Lower leg skin (tissue), 4 donors: ENCODE measurements around the gene SMG6. TPM values are rescaled to one million over a fixed set of nuclear protein-coding genes. Genes with fewer than 3 reads are reported as not detected.

ENCODE experiments used
- DNase-seq, 2 donors: peaks; one replicate each; pipeline ENCODE4 v3.0.0-alpha.2; 2019; ENCODE audit warnings: low spot score in 2 of 2
- H3K4me3 ChIP-seq: fragments of 200-600 bp; sonication (generic); 2 replicates; pipeline ENCODE4 v1.5.1; 2017; ENCODE audit warnings: mild to moderate bottlenecking, low read depth; ENCODE audit not compliant: poor library complexity, severe bottlenecking
- POLR2A ChIP-seq, 2 donors: fragments of 450-650 bp; IDR thresholded peaks; one replicate each; pipeline ENCODE4 v1.6.1; 2016 to 2017; ENCODE audit warnings: antibody characterized with exemption in 2 of 2, mild to moderate bottlenecking in 1 of 2, moderate library complexity in 1 of 2
- WGBS, 2 donors: methylation state at CpG; one replicate each; pipeline ENCODE4 v1.1.5; 2018; 5-methylcytosine and 5-hydroxymethylcytosine counted together
- intact Hi-C: fragments of 100-400 bp; cut with DNase I; formaldehyde crosslinking; loops from one replicate; pipeline ENCODE4 v1.15.0; 2023; ENCODE audit warnings: low total_unique reads
- total RNA-seq, 4 donors: library from RNA; depleted of rRNA; stranded (reverse); fragments of >200 nt; gene quantifications; one replicate each; pipeline ENCODE4 v1.1.0, GENCODE V29; 2016
- TF ChIP-seq, protein P1 (sequence below), 3 donors: fragments of 450-650 bp; IDR thresholded peaks; one replicate each; pipeline ENCODE4 v1.5.1; 2016; ENCODE audit warnings: antibody characterized with exemption in 3 of 3, mild to moderate bottlenecking in 3 of 3, moderate library complexity in 2 of 3

The SMG6 gene
- total RNA-seq, 4 donors from 2014 or later, result 22.5 to 54.6 (median 29.5) TPM

DNA sequence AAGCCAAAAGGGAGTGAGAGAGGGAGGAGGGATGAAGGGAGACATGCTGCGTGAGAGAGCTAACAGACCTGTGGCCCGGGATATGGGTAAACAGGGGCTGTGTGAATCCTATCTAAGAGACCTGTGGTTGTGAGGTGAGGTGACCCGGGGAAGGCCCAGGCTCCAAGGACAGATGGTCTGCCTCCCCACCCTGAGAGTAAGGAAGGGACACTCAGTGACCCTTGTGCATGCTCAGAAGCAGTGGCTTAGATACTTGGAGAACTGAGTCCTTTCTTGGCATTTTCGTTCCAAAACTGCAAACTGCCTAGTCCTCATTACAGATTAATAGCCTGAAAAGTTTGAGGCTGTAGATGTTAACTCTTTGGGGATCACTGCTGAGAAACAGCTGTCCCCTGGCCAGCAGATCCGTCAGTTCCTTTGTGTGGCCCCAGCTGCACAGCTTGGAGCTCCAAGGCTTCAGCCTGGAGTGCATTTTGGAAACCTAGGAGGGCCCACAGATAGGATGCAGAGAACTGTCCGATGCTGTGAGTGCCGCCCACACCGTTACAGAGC lies 121.6 kb downstream of the SMG6 start:
- 56% methylated on average over 8 of the region's 8 CpGs for WGBS, 2 donors
- TF ChIP-seq POLR2A (IDR thresholded peaks at IDR 0.05), result no peak
- TF ChIP-seq, protein P1, sequence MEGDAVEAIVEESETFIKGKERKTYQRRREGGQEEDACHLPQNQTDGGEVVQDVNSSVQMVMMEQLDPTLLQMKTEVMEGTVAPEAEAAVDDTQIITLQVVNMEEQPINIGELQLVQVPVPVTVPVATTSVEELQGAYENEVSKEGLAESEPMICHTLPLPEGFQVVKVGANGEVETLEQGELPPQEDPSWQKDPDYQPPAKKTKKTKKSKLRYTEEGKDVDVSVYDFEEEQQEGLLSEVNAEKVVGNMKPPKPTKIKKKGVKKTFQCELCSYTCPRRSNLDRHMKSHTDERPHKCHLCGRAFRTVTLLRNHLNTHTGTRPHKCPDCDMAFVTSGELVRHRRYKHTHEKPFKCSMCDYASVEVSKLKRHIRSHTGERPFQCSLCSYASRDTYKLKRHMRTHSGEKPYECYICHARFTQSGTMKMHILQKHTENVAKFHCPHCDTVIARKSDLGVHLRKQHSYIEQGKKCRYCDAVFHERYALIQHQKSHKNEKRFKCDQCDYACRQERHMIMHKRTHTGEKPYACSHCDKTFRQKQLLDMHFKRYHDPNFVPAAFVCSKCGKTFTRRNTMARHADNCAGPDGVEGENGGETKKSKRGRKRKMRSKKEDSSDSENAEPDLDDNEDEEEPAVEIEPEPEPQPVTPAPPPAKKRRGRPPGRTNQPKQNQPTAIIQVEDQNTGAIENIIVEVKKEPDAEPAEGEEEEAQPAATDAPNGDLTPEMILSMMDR (IDR thresholded peaks at IDR 0.05), result no peak
- DNase-seq, result no peak
- intact Hi-C loops, result no loop called here
- H3K4me3 ChIP-seq, result no peak overlapping the region

DNA sequence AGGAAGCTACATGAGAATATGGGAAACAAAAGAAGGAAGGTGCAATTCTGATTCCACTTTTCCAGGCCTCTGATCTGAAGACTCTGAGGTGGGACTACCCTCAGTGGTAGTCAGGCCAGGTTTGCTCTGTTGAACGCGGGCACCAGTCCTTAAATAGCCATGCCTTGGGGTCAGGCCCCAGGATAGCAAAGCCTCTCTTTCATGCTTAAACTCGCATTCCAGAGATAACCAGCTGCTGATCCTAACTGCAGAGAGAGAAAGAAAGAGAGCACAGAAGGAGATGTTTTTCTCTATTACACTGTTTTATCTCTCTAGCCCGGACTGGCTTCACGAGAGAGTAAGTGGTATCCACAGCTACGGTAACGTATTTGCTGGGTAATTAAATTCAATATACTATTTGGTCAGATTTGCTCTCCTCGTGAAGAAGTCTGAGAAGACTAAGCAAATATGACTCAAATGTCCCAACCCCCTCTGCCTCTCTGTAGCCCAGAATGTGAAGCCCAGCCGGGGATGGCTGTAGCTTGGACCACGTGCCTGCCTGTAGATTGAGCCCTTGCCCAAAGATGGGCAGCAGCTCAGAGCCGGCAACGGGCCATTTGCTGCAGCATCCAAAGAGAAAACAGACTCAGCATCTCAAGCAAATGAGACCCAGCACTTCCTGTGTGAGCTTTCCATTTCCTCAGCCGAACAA lies 122.2 kb downstream of the SMG6 start:
- TF ChIP-seq, protein P1 (IDR thresholded peaks at IDR 0.05), result no peak
- TF ChIP-seq POLR2A (IDR thresholded peaks at IDR 0.05), result no peak
- H3K4me3 ChIP-seq, result no peak overlapping the region
- intact Hi-C loops, result no loop called here
- DNase-seq, result peak in 1 of 2 donors; percentile 89
- 51 to 55% methylated on average over 13 of the region's 13 CpGs for WGBS, 2 donors

DNA sequence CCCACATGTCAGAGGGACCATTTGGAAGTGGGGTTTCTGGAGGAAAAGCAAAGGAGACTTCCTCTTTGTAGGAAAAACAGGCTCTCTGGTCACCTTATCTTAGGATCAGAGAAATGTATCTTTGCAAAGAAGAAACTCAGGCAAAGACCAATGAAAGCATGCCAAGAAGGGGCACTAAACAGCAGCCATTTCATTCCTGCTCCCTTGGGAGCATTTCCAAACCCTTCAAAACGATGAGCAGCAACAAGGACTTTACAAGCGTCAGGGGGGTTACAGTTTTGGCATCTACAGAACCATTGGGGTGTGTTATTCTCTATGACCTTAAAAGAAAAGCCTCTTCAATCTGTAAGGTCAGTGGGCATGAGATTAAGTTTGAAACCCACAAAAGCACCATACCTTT lies 122.8 kb downstream of the SMG6 start:
- 63% methylated on average over 2 of the region's 2 CpGs for WGBS, 2 donors
- DNase-seq, result no peak
- no peak overlapping the region for H3K4me3 ChIP-seq
- intact Hi-C loops, result no loop called here
- TF ChIP-seq POLR2A (IDR thresholded peaks at IDR 0.05), result no peak
- TF ChIP-seq, protein P1 (IDR thresholded peaks at IDR 0.05), result no peak

DNA sequence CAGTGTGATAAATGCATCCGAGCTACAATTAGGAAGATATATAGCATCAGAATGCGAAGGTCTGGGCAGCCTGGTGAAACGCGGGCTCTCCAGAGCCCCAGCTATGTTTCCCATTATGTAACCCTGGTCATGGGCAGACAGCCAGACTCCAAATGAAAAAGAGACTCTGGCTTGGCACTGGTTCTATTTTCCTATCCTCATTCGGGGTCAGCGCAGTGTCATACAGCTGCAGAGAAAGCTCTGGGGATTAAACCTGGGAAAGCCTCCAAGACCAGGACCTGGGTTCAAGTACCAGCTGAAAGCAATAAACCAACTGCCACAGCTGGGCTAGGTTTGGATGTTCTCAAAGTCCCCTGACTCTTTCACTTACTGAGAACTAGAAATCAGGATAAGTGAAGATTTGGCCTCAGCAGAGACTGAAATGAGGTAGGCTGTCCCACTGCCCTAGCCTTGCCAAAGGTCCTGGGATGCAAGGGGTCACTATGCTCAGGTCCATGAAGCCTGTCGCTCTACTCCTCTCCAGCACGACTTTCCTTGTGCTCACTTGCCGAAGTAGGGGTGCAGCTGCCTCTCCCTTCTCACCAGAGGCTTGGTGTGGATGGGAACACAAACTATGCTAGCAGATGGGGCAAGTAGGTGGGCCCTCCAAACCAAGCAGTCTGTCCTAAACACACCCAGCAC lies 123.8 kb downstream of the SMG6 start:
- 40 to 43% methylated on average over 9 of the region's 9 CpGs for WGBS, 2 donors
- DNase-seq, result peak; percentile 71 to 90
- H3K4me3 ChIP-seq, result no peak overlapping the region
- no peak for TF ChIP-seq POLR2A (IDR thresholded peaks at IDR 0.05)
- TF ChIP-seq, protein P1 (IDR thresholded peaks at IDR 0.05), result no peak
- intact Hi-C loops, result no loop called here

DNA sequence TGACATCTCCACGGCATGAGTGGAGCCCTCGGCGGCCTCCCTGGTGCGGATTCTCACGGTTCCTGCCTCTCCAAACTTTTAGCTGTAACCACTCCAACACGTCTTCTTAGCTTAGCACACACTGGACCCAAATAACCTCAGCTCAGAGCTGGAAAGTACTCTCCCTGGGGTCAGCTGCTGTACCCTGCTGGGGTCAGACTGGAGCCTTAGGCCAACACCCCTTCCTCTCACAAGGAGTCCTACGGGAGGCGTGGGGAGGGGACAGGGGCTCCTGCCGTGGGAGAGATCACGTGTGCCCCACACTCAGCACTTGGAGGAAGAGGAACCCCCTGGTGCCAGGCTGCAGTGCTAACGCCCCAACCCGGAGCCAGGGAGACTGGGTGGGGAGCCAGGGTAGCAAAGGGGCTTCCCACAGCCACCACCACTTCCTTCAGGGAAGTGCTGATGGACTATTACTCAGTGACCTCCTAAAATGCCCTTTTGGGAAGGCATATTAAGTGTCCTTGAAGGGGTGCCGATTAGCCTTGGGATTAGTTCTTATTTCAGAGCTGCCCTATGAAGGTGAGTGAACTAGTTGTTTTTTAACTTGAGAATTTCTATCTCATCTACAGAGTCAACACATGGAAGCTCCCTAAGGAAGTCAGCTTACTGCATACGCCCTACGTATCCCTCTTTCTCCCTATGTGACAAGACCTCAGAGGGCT lies 124.6 kb downstream of the SMG6 start:
- 50 to 59% methylated on average over 13 to 15 of the region's 15 CpGs for WGBS, 2 donors
- no peak for DNase-seq
- intact Hi-C loops, result no loop called here

More for the DNA sequence above, 124.6 kb downstream of the SMG6 start:
- no peak for TF ChIP-seq POLR2A (IDR thresholded peaks at IDR 0.05)
- TF ChIP-seq, protein P1 (IDR thresholded peaks at IDR 0.05), result no peak
- no peak overlapping the region for H3K4me3 ChIP-seq
